ENCODE data around the gene MYZAP.

DNA sequence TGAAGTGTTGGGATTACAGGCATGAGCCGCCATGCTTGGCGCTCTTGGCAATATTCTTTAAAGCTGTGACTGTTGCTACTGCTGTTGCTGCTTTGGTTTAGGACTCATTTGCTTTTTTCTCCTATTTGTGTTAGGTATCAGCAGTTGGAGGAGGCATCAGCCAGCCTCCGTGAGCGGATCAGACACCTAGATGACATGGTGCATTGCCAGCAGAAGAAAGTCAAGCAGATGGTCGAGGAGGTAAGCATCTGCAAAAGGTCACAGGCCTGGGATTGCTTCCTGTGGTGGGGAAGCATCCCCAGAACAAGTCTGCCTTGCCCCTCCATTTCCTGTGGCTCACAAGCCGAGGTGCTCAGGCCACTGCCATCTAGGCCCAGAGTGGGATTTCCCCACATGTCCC lies 47.6 kb downstream of the MYZAP start:
- TF ChIP-seq, protein P1, sequence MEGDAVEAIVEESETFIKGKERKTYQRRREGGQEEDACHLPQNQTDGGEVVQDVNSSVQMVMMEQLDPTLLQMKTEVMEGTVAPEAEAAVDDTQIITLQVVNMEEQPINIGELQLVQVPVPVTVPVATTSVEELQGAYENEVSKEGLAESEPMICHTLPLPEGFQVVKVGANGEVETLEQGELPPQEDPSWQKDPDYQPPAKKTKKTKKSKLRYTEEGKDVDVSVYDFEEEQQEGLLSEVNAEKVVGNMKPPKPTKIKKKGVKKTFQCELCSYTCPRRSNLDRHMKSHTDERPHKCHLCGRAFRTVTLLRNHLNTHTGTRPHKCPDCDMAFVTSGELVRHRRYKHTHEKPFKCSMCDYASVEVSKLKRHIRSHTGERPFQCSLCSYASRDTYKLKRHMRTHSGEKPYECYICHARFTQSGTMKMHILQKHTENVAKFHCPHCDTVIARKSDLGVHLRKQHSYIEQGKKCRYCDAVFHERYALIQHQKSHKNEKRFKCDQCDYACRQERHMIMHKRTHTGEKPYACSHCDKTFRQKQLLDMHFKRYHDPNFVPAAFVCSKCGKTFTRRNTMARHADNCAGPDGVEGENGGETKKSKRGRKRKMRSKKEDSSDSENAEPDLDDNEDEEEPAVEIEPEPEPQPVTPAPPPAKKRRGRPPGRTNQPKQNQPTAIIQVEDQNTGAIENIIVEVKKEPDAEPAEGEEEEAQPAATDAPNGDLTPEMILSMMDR (IDR thresholded peaks at IDR 0.05): no peak
- TF ChIP-seq, protein P2, sequence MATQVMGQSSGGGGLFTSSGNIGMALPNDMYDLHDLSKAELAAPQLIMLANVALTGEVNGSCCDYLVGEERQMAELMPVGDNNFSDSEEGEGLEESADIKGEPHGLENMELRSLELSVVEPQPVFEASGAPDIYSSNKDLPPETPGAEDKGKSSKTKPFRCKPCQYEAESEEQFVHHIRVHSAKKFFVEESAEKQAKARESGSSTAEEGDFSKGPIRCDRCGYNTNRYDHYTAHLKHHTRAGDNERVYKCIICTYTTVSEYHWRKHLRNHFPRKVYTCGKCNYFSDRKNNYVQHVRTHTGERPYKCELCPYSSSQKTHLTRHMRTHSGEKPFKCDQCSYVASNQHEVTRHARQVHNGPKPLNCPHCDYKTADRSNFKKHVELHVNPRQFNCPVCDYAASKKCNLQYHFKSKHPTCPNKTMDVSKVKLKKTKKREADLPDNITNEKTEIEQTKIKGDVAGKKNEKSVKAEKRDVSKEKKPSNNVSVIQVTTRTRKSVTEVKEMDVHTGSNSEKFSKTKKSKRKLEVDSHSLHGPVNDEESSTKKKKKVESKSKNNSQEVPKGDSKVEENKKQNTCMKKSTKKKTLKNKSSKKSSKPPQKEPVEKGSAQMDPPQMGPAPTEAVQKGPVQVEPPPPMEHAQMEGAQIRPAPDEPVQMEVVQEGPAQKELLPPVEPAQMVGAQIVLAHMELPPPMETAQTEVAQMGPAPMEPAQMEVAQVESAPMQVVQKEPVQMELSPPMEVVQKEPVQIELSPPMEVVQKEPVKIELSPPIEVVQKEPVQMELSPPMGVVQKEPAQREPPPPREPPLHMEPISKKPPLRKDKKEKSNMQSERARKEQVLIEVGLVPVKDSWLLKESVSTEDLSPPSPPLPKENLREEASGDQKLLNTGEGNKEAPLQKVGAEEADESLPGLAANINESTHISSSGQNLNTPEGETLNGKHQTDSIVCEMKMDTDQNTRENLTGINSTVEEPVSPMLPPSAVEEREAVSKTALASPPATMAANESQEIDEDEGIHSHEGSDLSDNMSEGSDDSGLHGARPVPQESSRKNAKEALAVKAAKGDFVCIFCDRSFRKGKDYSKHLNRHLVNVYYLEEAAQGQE (IDR thresholded peaks at IDR 0.05; ENCODE audit: insufficient read depth in 1 of 2, low read depth in 2 of 2, low read length in 1 of 2): no peak
